ENCODE results near the gene SPON2.

The SPON2 gene

GRCh38 chr4:1195109-1195671 is 22.8 kb upstream of the SPON2 start:
- no peak for DNase-seq (ENCODE audit: low read depth in 2 of 2)

- DNase-seq (ENCODE audit: low read depth in 2 of 2) = no peak
Measured at GRCh38 chr4:1194010-1194900, 21.9 kb upstream of the SPON2 start.

GRCh38 chr4:1193206-1194009 is 21.0 kb upstream of the SPON2 start:
- no peak for DNase-seq (ENCODE audit: low read depth in 2 of 2)

- DNase-seq (ENCODE audit: low read depth in 2 of 2) = no peak
Measured at GRCh38 chr4:1192493-1193205, 20.3 kb upstream of the SPON2 start.

DNA sequence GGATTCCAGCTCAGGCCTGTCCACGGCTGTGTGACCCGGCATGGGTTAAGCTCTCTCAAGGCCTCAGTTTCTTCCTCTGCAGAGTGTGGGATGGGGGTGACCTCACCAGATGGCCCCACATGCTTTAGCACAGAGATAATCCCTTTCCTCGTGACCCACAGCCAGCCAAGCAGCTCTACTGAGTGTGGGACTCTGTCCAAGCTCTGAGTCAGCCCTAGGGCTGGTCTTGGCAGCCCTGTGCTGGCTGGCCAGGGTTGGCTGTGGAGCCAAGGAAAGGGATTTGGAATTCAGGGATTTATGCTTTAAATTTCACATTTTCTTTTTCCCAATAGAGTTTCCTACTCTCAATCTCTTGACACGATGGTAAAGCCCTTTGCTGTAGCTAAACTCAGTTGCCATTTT is 19.7 kb upstream of the SPON2 start:
- DNase-seq (ENCODE audit: low read depth in 2 of 2) = no peak

GRCh38 chr4:1191621-1192020 is 19.2 kb upstream of the SPON2 start:
- DNase-seq (ENCODE audit: low read depth in 2 of 2) = no peak

DNA sequence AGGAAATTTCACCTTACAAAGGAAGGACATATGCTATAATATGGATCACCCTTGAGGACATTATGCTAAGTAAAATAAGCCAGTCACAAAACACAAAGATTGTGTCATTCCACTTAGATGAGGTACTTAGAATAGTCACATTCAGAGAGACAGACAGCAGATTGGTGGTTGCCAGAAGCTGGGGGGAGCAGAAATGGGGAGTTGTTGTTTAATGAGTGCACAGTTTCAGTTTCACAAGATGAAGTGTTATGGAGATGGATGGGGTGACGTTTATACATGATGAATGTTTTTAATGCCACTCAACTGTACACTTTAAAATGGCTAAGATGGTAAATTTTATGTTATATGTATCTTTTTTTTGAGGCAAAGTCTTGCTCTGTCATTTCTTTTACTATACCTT is 14.8 kb upstream of the SPON2 start:
- no peak for DNase-seq (ENCODE audit: low read depth in 2 of 2)

GRCh38 chr4:1183985-1184773 is 11.8 kb upstream of the SPON2 start:
- DNase-seq (ENCODE audit: low read depth in 2 of 2) = no peak

- no peak for DNase-seq (ENCODE audit: low read depth in 2 of 2)
Measured at GRCh38 chr4:1182313-1182712, 9.9 kb upstream of the SPON2 start.

DNA sequence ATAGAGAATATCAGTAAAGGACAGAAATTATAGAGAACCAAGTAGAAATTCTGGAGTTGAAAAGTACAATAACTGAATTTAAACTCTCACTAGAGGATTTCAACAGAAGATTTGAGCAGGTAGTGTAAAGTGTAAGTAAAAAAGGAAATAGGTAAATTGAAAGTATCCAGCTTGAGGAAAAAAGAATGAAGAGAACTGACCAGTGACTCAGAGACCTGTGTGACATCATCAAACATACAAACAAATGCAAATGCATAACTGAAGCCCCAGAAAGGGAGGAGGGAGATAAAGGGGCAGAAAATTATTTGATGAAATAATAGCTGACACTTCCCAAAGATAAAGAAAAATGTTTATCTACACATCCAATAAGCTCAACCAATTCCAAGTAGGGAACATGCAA is 8.3 kb upstream of the SPON2 start:
- DNase-seq (ENCODE audit: low read depth in 2 of 2) = no peak

DNA sequence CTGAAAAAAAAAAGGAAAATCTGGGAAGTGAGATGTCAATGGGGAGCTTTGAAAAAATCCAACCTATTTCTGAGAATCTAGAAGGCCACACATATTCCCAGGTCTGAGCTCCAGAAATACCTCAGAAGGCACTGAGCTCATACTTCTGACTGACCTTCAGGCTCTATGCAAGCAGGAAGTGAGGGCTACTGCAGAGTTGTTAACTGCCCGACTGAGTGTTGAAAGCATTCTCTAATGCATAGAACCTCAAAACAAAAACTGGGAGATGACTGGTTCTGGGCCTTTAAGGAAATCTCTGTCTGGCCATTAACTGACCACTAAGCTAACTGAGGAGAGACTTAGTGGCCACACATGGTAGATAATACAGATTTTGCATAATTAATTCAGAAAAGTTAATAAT is 7.6 kb upstream of the SPON2 start:
- DNase-seq (ENCODE audit: low read depth in 2 of 2) = no peak

DNA sequence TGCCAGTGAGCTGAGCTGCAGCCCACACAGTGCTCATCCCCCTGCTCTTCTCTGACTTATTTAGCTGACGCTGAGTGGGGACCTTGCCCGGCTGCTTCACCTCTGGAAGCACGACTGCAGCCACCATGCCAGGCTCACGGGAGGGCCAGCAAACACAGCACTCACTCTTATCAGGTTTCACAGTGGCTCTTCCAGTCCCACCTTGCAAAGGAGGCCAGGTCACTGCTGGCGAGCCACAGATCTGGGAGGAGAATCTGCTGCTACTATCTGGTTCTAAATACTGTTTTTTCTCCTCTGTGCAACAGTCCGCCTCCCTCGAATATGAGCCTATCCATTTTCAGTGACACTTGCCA is 6.7 kb upstream of the SPON2 start:
- no peak for DNase-seq (ENCODE audit: low read depth in 2 of 2)

DNA sequence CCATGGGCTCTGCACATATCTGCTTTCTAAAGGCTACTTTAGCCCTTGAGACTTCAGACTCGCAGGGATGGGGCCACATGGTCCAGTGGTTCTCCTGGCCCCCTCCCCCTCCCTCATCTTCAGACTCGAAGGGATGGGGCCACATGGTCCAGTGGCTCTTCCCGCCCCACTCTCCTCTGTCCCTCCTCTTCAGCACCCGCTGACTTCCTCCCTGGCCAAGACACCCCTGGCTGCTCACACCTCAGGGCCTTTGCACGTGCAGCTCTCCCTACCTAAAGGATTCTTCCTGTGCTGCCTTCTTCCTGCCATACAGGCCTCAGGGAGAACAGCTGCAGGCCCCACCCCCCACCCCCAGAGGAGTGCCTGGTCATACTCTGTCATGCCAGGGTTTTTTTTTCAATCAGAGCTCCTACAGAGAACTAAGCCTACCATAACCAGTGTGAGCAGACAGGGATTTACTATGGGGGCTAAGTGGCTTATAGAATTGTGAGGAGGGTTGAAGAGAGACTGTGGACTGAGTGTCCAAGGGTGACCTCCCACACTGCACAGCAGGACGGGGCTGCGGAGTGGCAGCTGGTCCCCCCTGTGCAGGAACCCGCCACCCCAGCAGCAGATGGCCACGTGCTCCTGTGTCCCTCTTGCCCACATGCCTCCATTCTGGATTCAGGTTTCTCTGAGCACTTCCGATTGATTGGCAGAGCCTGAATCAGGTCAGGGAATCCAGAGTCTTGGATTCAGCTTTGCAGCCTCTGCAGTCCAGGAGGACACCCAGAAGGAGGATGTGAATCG is 6.1 kb upstream of the SPON2 start:
- DNase-seq (ENCODE audit: low read depth in 2 of 2) = no peak

DNA sequence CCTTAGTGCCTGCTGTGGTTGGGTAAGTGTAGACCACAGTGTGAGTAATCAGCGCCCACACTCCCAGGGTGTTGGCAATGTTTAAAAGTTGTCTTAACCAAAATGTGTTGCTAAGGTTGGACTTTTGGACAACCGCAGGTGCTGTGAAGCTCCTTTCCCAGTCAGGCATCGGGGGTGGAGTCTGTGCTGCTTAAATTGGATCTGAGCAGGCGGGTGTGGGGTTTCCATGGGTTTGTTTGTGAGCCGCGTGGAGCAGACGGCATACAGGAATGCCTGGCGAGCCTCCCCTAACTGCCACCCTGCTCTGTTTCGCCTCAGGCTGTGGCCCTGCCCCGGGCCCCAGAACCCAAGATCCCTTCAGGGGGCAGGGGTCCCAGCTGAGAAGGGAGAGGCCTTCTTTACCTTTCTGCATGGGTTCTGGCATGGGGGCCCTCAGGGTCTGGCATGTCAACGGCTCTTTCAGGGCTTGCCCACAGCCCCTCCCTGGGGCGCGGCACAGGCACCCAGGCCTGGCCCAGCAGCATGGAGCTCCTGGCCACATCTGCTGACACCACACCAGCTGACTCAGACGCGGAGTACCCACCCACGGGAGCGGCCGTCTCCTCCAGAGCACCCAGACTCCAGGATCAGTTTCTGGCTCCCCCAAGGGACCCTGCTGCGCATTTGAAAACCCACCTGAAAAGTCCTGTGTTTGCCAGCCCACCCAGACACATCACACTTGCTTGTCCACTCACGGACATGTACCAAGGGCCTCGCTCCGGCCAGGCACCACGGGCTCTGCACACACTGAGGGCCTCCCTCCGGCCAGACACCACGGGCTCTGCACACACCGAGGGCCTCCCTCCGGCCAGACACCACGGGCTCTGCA is 5.1 kb upstream of the SPON2 start:
- DNase-seq (ENCODE audit: low read depth in 2 of 2) = no peak

DNA sequence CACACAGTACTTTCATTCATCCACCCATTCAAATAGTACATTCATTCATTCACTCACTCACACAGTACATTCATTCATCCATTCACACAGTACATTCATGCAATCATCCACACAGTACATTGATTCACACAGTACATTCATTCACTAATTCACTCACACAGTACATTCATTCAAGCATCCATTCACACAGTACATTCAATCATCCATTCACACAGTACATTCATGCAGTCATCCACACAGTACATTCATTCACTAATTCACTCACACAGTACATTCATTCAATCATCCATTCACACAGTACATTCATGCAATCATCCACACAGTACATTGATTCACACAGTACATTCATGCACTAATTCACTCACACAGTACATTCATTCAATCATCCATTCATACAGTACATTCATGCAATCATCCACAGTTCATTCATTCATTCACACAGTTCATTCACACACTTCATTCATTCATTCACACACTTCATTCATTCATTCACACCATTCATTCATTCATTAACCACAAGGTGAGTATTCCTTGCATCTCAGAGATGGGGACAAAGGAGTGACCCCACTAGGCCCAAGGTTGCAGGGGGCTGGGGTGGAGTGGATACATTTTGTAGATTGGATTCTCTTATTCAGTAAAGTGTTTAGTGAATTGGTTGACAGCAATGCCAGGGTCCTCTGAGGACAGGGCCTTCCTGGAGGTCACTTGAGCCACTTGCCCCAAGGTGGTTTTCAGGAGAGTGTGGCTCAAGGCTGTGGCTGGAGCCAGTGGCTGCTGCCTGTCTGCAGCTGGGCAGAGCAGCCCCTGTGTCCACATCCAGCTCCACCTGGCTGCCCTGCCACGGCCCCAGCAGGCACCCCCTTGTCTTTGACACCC is 4.3 kb upstream of the SPON2 start:
- no peak for DNase-seq (ENCODE audit: low read depth in 2 of 2)

- DNase-seq (ENCODE audit: low read depth in 2 of 2) = no peak
Measured at GRCh38 chr4:1175635-1176229, 3.3 kb upstream of the SPON2 start.

- no peak for DNase-seq (ENCODE audit: low read depth in 2 of 2)
Measured at GRCh38 chr4:1174941-1175634, 2.7 kb upstream of the SPON2 start.

All from stimulated activated CD4-positive, alpha-beta T cell treated with anti-CD3 and anti-CD28 coated beads, Interleukin-1b, Interleukin-23, amount 100 ng/mL, for 1 hour (primary cell).